GM18517 (cell line): ENCODE results near the gene BLTP3A.
A peak's percentile ranks its signal among the peaks of the same experiment; 100 is the strongest.
"Not testable (repeated sequence)": the region's sequence is repeated elsewhere in the genome, so short reads cannot be mapped to it uniquely, and the experiment has no call there.

Experiments
- ATAC-seq: cut with Tn5 transposase; IDR thresholded peaks from one replicate; pipeline ENCODE4 v1.9.1; 2021; ENCODE audit warnings: mild to moderate bottlenecking, moderate library complexity; ENCODE audit not compliant: unreplicated experiment

The BLTP3A gene

GRCh38 chr6:34791701-34792604, at the start of gene BLTP3A:
TSS of gene BLTP3A (plus strand) at chr6:34792083. CDS start at chr6:34792251, 168 bp downstream.
- peak; percentile 61 for ATAC-seq

DNA sequence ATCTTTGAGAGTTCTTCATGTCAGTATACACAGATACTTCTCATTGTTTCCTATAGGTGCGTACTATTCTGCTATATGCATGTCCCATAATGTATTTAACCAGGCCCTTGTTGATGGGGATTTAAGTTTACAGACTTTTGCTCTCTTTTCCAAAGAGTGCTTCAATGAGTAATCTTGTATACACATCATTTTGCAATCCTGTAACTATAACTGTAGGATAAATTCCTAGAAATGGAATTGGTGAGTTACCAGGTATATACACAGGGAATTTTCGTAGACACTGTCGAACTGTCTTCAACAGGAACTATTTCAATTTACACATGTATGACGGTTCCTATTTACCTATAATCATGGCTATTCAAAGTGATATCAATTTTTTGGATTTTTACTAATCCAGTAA, 49.8 kb upstream of the BLTP3A start:
- no peak for ATAC-seq

DNA sequence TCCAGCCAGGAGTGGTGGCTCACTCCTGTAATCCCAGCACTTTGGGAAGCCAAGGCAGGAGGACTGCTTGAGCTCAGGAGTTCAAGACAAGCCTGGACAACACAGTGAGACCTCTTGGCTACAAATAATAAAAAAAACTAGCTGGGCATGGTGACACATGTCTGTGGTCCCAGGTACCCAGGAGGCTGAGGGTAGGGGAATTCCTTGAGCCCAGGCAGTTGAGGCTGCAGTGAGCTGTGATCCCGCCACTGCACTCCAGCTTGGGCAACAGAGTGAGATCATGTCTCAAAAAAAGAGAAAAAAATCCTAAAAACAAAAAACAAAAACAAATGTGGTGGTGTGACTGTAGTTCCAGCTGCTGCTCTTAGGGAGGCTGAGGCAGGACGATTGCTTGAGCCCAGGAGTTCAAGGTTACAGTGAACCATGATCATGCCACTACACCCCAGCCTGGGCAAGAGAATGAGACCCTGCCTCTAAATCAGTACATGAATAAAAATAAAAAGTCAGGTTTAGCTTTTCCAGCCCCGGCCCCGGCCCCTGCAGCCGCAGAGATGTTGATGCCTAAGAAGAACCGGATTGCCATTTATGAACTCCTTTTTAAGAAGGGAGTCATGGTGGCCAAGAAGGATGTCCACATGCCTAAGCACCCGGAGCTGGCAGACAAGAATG, 48.1 kb upstream of the BLTP3A start:
- ATAC-seq, result no peak

- ATAC-seq, result not testable (repeated sequence)
Observed at GRCh38 chr6:34744294-34744647, 47.6 kb upstream of the BLTP3A start.

- ATAC-seq, result no peak
Observed at GRCh38 chr6:34745277-34746103, 46.4 kb upstream of the BLTP3A start.

GRCh38 chr6:34746104-34746846, 45.6 kb upstream of the BLTP3A start:
- ATAC-seq, result no peak

DNA sequence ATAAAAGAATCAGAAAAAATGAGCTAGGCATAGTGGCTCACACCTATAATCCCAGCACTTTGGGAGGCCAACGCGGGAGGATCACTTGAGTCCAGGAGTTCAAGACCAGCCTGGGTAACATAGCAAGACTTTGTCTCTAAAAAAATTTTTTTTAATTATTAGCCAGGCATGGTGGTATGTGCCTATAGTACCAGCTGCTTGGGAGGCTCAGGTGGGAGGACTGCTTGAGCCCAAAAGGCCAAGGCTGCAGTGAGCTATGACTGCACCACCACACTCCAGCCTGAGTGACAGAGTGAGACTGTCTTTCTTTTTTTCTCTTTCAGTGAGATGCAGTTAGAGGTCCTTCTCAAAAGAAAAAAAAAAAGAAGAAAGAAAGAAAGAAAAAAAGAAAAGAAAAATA, 43.1 kb upstream of the BLTP3A start:
- no peak for ATAC-seq

GRCh38 chr6:34756513-34756856, 35.4 kb upstream of the BLTP3A start:
- ATAC-seq, result not testable (repeated sequence)

DNA sequence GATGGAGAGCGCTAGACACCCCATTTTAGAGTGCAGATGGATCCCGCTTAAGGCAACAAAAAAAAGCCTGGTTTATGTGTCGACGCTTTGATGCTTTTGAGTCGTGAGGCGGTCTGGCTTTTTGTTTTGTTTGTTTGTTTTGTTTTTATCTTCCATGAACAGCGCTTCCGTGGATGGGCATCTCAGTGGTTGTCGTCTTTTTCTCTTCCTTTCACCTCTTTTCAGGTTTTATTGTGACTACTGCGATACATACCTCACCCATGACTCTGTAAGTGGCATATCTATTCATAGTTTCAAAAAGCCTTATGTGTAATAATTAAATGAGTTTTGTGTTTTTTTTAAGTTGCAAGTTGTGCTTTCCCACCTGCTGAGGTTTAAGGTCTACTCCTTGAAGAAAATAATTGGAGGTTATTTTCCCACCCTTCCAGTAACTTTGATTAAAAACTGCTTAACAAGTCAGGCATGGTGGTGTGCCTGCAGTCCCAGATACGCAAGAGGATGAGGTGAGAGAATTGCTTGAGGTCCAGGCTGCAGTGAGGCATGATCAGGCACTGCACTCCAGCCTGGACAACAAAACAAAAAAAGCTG, 34.1 kb upstream of the BLTP3A start:
- no peak for ATAC-seq

- no peak for ATAC-seq
Observed at GRCh38 chr6:34760108-34760507, 31.8 kb upstream of the BLTP3A start.

DNA sequence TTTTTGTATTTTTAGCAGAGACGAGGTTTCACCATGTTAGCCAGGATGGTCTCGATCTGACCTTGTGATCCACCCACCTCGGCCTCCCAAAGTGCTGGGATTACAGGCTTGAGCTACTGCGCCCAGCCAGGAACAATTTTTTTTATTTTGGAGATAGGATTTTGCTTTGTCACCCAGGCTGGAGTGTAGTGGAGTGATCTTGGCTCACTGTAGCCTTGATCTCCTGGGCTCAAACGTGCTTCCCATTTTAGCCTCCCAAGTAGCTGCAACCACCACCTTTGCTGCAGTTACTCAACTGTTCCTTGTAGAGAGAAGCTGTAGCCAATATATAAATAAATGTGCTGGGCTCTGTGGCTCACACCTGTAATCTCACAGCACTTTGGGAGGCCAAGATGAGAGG, 30.2 kb upstream of the BLTP3A start:
- not testable (repeated sequence) for ATAC-seq

- ATAC-seq, result no peak
Observed at GRCh38 chr6:34768148-34768547, 23.7 kb upstream of the BLTP3A start.

- no peak for ATAC-seq
Observed at GRCh38 chr6:34771727-34772126, 20.2 kb upstream of the BLTP3A start.

GRCh38 chr6:34772940-34773339, 18.9 kb upstream of the BLTP3A start:
- no peak for ATAC-seq

DNA sequence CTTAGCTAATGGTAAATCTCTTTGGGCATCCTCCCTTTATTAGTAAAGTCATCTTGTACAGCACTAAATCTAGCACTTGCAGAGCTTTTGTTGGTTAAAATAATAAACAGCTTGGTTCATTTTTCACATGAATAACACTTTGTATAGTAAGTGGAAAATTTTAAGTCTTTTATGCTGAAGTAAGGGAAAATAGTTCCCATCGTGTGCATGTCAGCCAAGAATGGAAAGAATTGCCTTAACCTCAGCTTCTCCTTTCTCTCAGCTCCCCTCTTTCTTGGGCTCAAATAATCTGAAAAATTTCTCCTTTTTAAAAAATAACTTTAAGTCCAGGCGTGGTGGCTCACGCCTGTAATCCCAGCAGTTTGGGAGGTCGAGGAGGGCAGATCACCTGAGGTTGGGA, 18.0 kb upstream of the BLTP3A start:
- no peak for ATAC-seq

DNA sequence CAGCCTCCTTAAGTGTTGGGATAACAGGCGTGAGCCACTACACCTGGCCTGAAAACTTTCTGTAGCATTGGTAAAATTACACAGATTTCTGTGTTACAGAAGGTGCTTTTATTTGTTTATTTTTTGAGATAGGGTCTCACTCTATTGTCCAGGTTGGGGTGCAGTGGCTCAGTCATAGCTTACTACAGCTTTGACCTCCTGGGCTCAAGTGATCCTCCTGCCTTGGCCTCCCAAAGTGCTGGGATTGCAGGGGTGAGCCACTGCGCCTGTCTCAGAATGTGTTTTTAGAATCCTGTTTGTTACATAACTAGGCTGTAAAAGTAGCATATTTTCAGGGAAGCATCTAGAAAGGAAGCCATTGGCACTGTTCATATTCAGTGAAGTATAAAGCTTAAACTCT, 16.9 kb upstream of the BLTP3A start:
- no peak for ATAC-seq

DNA sequence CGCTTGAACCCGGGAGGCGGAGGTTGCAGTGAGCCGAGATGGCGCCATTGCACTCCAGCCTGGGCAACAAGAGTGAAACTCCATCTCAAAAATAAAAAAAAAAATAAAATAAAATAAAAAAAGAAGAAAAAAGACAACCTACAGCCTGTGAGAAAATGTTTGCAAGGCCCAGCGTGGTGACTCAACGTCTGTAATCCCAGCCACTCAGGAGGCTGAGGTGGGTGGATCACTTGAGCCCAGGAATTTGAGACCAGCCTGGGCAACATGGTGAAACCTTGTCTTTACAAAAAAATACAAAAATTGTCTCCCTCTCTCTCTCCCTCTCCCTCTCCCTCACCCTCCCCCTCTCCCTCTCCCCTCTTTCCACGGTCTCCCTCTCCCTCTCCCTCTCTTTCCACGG, 6.5 kb upstream of the BLTP3A start:
- ATAC-seq, result not testable (repeated sequence)

DNA sequence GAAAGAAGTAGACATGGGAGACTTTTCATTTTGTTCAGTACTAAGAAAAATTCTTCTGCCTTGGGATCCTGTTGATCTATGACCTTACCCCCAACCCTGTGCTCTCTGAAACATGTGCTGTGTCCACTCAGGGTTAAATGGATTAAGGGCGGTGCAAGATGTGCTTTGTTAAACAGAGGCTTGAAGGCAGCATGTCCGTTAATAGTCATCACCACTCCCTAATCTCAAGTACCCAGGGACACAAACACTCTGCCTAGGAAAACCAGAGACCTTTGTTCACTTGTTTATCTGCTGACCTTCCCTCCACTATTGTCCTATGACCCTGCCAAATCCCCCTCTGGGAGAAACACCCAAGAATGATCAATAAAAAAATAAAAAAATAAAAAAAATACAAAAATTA, 4.7 kb upstream of the BLTP3A start:
- not testable (repeated sequence) for ATAC-seq

GRCh38 chr6:34788111-34788510, 3.8 kb upstream of the BLTP3A start:
- ATAC-seq, result no peak

GRCh38 chr6:34791164-34791700, 651 bp upstream of the BLTP3A start:
- ATAC-seq, result peak; percentile 38
